Measurements from ENCODE around the gene SPATS2L.

DNA sequence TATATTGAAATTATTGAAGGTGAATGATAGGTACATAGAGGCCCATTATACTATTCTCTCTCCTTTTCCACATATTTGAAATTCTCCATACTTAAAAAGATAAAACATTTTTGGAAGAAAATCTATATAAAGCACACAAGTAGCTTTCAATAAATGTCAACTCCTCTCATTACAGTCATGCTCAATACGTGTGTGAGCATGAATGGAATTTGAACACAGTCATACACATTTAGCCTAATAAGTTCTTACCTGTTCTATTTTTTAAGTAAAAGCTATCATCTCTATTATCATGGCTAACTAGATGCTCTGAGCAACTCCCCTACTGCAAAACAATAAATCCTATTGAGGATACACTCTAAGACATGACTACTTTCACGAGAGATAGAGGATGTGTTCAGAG is 41.9 kb upstream of the SPATS2L start:
- TF ChIP-seq, protein P1, sequence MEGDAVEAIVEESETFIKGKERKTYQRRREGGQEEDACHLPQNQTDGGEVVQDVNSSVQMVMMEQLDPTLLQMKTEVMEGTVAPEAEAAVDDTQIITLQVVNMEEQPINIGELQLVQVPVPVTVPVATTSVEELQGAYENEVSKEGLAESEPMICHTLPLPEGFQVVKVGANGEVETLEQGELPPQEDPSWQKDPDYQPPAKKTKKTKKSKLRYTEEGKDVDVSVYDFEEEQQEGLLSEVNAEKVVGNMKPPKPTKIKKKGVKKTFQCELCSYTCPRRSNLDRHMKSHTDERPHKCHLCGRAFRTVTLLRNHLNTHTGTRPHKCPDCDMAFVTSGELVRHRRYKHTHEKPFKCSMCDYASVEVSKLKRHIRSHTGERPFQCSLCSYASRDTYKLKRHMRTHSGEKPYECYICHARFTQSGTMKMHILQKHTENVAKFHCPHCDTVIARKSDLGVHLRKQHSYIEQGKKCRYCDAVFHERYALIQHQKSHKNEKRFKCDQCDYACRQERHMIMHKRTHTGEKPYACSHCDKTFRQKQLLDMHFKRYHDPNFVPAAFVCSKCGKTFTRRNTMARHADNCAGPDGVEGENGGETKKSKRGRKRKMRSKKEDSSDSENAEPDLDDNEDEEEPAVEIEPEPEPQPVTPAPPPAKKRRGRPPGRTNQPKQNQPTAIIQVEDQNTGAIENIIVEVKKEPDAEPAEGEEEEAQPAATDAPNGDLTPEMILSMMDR (IDR thresholded peaks at IDR 0.05), result no peak
- TF ChIP-seq POLR2A (IDR thresholded peaks at IDR 0.05), result no peak

Data from ovary (tissue), 3 donors.